K562 (cell line): ENCODE data around the gene POLR2L. TPM values are rescaled to one million over a fixed set of nuclear protein-coding genes. Genes with fewer than 3 reads are reported as not detected.

Experiments used
- BHLHE40 ChIP-seq: IDR thresholded peaks from 2 replicates; pipeline ENCODE4 v1.6.1; 2011; ENCODE audit warnings: low read length, improper control_type of control experiment
- BRF1 ChIP-seq: IDR thresholded peaks from 3 replicates; pipeline ENCODE4 v1.6.1; 2011; ENCODE audit warnings: borderline replicate concordance, mild to moderate bottlenecking; ENCODE audit not compliant: insufficient read length; ENCODE audit errors: extremely low read depth
- DMBX1 ChIP-seq: fragments of 250-450 bp; sonication (Bioruptor Pico); IDR thresholded peaks from 2 replicates; pipeline ENCODE4 v1.8.0; 2022; ENCODE audit warnings: inconsistent platforms, mild to moderate bottlenecking, moderate library complexity, borderline replicate concordance
- IFI16 ChIP-seq: fragments of 250-450 bp; sonication (Bioruptor Pico); IDR thresholded peaks from 2 replicates; pipeline ENCODE4 v2.1.2; 2022; ENCODE audit warnings: mild to moderate bottlenecking, inconsistent platforms
- NELFE ChIP-seq: IDR thresholded peaks from 2 replicates; pipeline ENCODE4 v1.6.1; 2011; ENCODE audit warnings: mild to moderate bottlenecking; ENCODE audit not compliant: insufficient read depth, insufficient read length
- OTX1 ChIP-seq: fragments of 450-650 bp; formaldehyde crosslinking; IDR thresholded peaks from 2 replicates; pipeline ENCODE4 v1.4.0; 2022; ENCODE audit warnings: mild to moderate bottlenecking
- PHF8 ChIP-seq: fragments of 200-600 bp; sonication (generic); IDR thresholded peaks from 2 replicates; pipeline ENCODE4 v1.6.1; 2012; ENCODE audit warnings: mixed run types, mild to moderate bottlenecking, inconsistent platforms, low read length, moderate library complexity, borderline replicate concordance
- RBM15 ChIP-seq: fragments of 200-400 bp; formaldehyde crosslinking; IDR thresholded peaks from 2 replicates; pipeline ENCODE4 v1.6.1; 2018; ENCODE audit warnings: mild to moderate bottlenecking, low read length, moderate library complexity; ENCODE audit not compliant: insufficient read depth
- RBM17 ChIP-seq: fragments of 200-400 bp; formaldehyde crosslinking; IDR thresholded peaks from 2 replicates; pipeline ENCODE4 v1.6.1; 2017; ENCODE audit warnings: low read depth, mild to moderate bottlenecking, low read length, borderline replicate concordance
- RNF2 ChIP-seq: sonication (generic); IDR thresholded peaks from 2 replicates; pipeline ENCODE4 v1.6.1; 2016
- TAF9B ChIP-seq: fragments of 450-650 bp; IDR thresholded peaks from 2 replicates; pipeline ENCODE4 v1.6.1; 2018; ENCODE audit warnings: mild to moderate bottlenecking; ENCODE audit not compliant: partially characterized antibody
- polyA plus RNA-seq, 8 experiments: library from polyadenylated mRNA; depleted of rRNA in 4 of 8; stranded (reverse) in 5 of 8; unstranded in 3 of 8; fragments of >200 nt; fragmentation: Nextera tagmentation in 2 of 8; fragmentation: Illumina TruSeq in 1 of 8; extraction: Ambion mirVana in 2 of 8; extraction: Trizol in 1 of 8; gene quantifications; 2 replicates each; pipeline versions ENCODE4 v1.2.1 to v1.2.3, GENCODE V29; 2011 to 2014; ENCODE audit warnings: inconsistent platforms in 1 of 8, missing spikeins in 1 of 8
- total RNA-seq, 7 experiments: library from RNA; depleted of rRNA in 6 of 7; stranded (reverse); fragments of >200 nt in 6 of 7; fragmentation: Illumina TruSeq in 2 of 7; extraction: Trizol in 2 of 7; gene quantifications; 2 replicates each; pipeline versions ENCODE4 v1.2.1 to v1.2.3, GENCODE V29; 2011 to 2021; ENCODE audit warnings: low replicate concordance in 1 of 7
- TF ChIP-seq, protein P1 (sequence below): sonication (generic); formaldehyde crosslinking; IDR thresholded peaks from 2 replicates; pipeline ENCODE4 v1.8.0; 2022; ENCODE audit warnings: mild to moderate bottlenecking, missing genetic modification reagents
- TF ChIP-seq, protein P2 (sequence below): fragments of 450-650 bp; conservative IDR thresholded peaks from 2 replicates; pipeline ENCODE4 v1.6.1; 2016; ENCODE audit warnings: missing genetic modification characterization, low read depth, mild to moderate bottlenecking, missing compliant biosample characterization, moderate library complexity
- TF ChIP-seq, protein P3 (sequence below): fragments of 450-650 bp; IDR thresholded peaks from 2 replicates; pipeline ENCODE4 v1.6.1; 2016; ENCODE audit warnings: mild to moderate bottlenecking
- TF ChIP-seq, protein P4 (sequence below): fragments of 250-450 bp; sonication (Bioruptor Pico); IDR thresholded peaks from 2 replicates; pipeline ENCODE4 v1.8.0; 2021; ENCODE audit warnings: moderate library complexity, mild to moderate bottlenecking, inconsistent platforms
- TF ChIP-seq, protein P5 (sequence below): fragments of 250-450 bp; sonication (Bioruptor Pico); IDR thresholded peaks from 2 replicates; pipeline ENCODE4 v1.4.0; 2020; ENCODE audit warnings: mild to moderate bottlenecking, moderate library complexity

POLR2L gene
- total and polyA plus RNA-seq, 9 of the 15 experiments (the other 6 are each of a cell fraction or from before 2014, with no cell fraction given) = 38.3 to 688 (median 108) TPM

DNA sequence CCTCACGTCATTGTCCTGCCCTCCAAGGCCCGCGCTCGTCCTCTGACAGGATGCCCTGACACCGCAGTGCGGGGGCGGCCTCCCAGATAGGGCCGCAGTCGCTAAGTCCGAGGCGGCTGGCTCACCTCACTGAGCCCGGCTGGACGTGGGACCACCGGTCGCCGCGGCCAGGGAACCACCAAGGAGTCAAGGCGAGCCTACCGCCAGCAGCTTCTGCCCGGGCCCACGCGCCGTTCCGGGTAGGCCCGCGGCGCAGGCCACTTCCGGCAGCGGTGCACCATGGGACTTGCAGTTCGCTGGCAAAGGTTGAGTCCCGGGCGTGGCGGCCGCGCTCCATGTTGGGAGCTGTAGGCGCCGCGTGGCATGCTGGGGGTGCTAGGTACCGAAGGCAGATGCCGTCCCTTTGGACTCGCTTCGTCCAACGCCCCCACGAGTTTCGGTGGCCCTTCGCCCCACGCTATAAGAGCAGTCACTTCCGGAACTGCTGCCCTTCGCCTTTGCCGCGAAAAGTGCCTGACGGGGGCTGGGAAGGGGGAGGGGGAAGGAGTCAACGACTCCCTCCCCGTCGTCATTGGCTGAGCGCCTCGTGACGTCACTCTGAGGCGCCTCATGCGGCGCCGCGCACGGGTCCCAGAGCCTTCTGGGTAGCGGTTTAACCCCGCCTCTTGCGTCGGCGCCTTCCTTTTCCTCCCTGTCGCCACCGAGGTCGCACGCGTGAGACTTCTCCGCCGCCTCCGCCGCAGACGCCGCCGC is 32.9 kb downstream of the POLR2L start, which contains the start of gene RPLP2 (continued):
- TF ChIP-seq, protein P1, sequence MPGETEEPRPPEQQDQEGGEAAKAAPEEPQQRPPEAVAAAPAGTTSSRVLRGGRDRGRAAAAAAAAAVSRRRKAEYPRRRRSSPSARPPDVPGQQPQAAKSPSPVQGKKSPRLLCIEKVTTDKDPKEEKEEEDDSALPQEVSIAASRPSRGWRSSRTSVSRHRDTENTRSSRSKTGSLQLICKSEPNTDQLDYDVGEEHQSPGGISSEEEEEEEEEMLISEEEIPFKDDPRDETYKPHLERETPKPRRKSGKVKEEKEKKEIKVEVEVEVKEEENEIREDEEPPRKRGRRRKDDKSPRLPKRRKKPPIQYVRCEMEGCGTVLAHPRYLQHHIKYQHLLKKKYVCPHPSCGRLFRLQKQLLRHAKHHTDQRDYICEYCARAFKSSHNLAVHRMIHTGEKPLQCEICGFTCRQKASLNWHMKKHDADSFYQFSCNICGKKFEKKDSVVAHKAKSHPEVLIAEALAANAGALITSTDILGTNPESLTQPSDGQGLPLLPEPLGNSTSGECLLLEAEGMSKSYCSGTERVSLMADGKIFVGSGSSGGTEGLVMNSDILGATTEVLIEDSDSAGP = 0 out of 2 replicates have a peak, but pooled peaks have one; percentile 29
- TF ChIP-seq DMBX1 (peak; percentile 46; the same call in 1 of the 2 replicates), RBM17 (no peak), OTX1 (CRISPR knock-in tag) (0 out of 2 replicates have a peak, but pooled peaks have one; percentile 27), BHLHE40 (peak; percentile 90), RNF2 (no peak), NELFE (no peak), BRF1 (no peak), TAF9B (peak; percentile 72), PHF8 (peak; percentile 77; the same call in 1 of the 2 replicates), RBM15 (no peak), IFI16 (CRISPR knock-in tag) (no peak)
- TF ChIP-seq, protein P2, sequence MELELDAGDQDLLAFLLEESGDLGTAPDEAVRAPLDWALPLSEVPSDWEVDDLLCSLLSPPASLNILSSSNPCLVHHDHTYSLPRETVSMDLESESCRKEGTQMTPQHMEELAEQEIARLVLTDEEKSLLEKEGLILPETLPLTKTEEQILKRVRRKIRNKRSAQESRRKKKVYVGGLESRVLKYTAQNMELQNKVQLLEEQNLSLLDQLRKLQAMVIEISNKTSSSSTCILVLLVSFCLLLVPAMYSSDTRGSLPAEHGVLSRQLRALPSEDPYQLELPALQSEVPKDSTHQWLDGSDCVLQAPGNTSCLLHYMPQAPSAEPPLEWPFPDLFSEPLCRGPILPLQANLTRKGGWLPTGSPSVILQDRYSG (tag) = peak; percentile 48; the same call in 1 of the 2 replicates
- TF ChIP-seq, protein P3, sequence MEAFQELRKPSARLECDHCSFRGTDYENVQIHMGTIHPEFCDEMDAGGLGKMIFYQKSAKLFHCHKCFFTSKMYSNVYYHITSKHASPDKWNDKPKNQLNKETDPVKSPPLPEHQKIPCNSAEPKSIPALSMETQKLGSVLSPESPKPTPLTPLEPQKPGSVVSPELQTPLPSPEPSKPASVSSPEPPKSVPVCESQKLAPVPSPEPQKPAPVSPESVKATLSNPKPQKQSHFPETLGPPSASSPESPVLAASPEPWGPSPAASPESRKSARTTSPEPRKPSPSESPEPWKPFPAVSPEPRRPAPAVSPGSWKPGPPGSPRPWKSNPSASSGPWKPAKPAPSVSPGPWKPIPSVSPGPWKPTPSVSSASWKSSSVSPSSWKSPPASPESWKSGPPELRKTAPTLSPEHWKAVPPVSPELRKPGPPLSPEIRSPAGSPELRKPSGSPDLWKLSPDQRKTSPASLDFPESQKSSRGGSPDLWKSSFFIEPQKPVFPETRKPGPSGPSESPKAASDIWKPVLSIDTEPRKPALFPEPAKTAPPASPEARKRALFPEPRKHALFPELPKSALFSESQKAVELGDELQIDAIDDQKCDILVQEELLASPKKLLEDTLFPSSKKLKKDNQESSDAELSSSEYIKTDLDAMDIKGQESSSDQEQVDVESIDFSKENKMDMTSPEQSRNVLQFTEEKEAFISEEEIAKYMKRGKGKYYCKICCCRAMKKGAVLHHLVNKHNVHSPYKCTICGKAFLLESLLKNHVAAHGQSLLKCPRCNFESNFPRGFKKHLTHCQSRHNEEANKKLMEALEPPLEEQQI = no peak
- TF ChIP-seq, protein P4, sequence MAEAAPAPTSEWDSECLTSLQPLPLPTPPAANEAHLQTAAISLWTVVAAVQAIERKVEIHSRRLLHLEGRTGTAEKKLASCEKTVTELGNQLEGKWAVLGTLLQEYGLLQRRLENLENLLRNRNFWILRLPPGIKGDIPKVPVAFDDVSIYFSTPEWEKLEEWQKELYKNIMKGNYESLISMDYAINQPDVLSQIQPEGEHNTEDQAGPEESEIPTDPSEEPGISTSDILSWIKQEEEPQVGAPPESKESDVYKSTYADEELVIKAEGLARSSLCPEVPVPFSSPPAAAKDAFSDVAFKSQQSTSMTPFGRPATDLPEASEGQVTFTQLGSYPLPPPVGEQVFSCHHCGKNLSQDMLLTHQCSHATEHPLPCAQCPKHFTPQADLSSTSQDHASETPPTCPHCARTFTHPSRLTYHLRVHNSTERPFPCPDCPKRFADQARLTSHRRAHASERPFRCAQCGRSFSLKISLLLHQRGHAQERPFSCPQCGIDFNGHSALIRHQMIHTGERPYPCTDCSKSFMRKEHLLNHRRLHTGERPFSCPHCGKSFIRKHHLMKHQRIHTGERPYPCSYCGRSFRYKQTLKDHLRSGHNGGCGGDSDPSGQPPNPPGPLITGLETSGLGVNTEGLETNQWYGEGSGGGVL (CRISPR knock-in tag) = no peak
- TF ChIP-seq, protein P5, sequence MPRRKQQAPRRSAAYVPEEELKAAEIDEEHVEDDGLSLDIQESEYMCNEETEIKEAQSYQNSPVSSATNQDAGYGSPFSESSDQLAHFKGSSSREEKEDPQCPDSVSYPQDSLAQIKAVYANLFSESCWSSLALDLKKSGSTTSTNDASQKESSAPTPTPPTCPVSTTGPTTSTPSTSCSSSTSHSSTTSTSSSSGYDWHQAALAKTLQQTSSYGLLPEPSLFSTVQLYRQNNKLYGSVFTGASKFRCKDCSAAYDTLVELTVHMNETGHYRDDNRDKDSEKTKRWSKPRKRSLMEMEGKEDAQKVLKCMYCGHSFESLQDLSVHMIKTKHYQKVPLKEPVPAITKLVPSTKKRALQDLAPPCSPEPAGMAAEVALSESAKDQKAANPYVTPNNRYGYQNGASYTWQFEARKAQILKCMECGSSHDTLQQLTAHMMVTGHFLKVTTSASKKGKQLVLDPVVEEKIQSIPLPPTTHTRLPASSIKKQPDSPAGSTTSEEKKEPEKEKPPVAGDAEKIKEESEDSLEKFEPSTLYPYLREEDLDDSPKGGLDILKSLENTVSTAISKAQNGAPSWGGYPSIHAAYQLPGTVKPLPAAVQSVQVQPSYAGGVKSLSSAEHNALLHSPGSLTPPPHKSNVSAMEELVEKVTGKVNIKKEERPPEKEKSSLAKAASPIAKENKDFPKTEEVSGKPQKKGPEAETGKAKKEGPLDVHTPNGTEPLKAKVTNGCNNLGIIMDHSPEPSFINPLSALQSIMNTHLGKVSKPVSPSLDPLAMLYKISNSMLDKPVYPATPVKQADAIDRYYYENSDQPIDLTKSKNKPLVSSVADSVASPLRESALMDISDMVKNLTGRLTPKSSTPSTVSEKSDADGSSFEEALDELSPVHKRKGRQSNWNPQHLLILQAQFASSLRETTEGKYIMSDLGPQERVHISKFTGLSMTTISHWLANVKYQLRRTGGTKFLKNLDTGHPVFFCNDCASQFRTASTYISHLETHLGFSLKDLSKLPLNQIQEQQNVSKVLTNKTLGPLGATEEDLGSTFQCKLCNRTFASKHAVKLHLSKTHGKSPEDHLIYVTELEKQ = no peak
